ENCODE measurements around the gene TMEM132C. TPM values are rescaled to one million over a fixed set of nuclear protein-coding genes. Genes with fewer than 3 reads are reported as not detected.
A peak's percentile ranks its signal among the peaks of the same experiment; 100 is the strongest.

TMEM132C gene
- total RNA-seq, 1 experiment from 2014 or later = 0.06 TPM

DNA sequence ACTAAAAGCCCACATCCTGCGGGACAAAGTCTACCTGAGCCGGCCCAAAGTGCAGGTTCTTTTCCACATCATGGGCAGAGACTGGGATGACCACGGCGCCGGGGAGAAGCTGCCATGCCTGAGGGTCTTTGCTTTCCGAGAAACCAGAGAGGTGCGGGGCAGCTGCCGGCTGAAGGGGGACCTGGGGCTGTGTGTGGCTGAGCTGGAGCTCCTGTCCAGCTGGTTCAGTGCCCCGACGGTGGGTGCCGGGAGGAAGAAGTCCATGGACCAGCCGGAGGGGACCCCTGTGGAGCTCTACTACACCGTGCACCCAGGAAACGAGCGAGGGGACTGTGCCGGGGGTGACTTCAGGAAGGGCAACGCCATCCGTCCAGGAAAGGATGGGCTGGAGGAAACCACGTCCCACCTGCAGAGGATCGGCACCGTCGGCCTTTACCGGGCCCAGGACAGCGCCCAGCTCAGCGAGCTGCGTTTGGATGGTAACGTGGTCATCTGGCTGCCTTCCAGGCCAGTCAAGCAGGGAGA, 148.1 kb downstream of the TMEM132C start:
- no peak for DNase-seq (ENCODE audit: low spot score)

GRCh38 chr12:128418944-128419343, 152.0 kb downstream of the TMEM132C start:
- DNase-seq (ENCODE audit: low spot score) = no peak

DNA sequence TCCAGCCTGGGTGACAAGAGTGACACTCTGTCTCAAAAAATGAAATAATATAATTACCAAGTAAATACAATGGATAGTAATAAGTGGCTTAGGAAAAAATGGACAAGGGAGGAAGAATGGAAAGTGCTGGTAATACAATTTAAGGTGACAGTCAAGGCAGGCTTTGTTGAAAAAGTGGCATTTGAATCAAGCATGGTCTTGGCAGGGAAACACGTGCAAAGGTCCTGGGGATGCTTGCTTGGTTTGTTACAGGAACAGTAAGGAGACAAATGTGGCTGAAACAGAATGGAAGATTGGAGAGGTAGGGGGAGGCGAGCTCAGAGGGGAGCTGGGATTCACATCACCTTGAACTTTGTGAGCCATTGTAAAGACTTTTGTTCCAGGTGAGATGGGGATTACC, 153.2 kb downstream of the TMEM132C start:
- DNase-seq (ENCODE audit: low spot score) = no peak

GRCh38 chr12:128421375-128421774, 154.4 kb downstream of the TMEM132C start:
- DNase-seq (ENCODE audit: low spot score) = no peak

- DNase-seq (ENCODE audit: low spot score) = no peak
Observed at GRCh38 chr12:128423205-128423604, 156.2 kb downstream of the TMEM132C start.

- no peak for DNase-seq (ENCODE audit: low spot score)
Observed at GRCh38 chr12:128424931-128425431, 158.0 kb downstream of the TMEM132C start.

GRCh38 chr12:128425666-128426331, 158.8 kb downstream of the TMEM132C start:
- DNase-seq (ENCODE audit: low spot score) = no peak

DNA sequence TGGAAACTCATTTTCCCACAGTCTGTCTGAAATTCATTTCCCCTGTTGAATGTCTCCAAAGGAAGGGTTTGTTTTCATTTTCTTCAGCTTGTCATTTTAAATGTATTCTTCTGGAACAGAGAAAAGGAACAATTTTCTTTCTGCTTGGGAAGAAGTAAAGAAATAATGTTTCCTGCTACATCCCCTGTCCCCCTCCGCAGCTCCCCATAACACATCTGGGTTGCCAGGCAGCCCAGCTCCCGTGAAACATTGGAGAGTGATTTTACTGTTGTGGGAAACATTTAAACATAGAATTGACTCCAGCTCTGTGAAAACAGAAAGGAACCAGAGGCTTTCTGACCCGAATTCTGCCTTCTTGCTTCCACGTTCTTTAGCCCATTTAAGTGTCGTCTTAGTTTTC, 159.5 kb downstream of the TMEM132C start:
- no peak for DNase-seq (ENCODE audit: low spot score)

- no peak for DNase-seq (ENCODE audit: low spot score)
Observed at GRCh38 chr12:128439796-128440195, 172.8 kb downstream of the TMEM132C start.

DNA sequence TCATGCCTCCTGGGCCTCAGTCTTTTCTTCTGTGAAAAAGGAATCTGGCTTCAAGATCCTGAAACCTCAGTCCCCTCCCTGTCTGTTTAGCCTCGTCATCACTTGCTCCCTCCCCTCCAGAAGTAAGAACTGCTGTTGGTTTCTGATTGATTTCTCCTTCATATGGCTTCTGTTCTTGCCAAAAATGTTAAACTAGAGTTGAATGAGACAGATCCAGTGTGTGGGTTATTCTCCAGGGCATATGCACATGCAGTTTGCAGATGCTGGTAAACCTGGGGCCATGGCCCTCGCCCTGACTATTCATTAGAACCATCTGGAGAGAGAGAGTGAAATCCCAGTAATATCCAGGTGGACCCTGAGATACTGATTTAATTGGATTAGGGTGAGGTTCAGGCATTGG, 175.1 kb downstream of the TMEM132C start:
- no peak for DNase-seq (ENCODE audit: low spot score)

GRCh38 chr12:128444598-128444997, 177.6 kb downstream of the TMEM132C start:
- no peak for DNase-seq (ENCODE audit: low spot score)

GRCh38 chr12:128445415-128446127, 178.6 kb downstream of the TMEM132C start:
- no peak for DNase-seq (ENCODE audit: low spot score)

DNA sequence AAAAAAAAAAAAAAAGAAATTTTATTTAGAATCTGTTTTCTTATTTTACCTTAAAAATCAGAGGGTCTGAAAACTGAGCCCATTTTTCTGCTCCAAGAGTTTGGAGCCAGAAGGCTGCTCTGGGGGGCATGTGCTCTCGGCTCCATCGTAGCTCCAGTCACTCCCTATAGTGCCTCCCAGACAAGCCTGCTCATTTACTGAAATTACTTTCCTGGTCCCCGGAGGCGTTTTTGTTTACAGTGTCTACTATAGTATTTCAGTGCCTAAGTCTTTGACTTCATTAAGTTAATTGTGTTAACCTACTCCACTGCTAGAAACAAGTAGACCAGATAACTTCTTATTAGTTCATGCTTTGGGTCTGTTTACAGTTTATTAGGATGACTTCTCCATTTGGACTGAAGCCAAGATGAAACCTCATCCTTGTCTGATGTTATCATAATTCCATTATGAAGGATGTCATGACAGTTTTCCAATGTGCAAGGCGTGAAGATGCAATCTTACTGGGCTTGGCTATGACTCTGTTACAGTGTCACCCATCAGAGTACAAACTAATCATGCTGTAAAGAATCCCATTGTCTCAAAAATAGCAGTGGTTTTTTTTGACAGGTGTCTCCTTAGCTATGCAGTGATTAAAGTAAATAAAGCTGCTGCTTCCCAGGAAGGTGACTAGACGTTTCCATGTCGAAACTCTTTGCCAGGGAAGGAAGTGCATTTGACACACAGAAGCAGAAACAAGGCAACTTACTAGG, 182.3 kb downstream of the TMEM132C start:
- no peak for DNase-seq (ENCODE audit: low spot score)

DNA sequence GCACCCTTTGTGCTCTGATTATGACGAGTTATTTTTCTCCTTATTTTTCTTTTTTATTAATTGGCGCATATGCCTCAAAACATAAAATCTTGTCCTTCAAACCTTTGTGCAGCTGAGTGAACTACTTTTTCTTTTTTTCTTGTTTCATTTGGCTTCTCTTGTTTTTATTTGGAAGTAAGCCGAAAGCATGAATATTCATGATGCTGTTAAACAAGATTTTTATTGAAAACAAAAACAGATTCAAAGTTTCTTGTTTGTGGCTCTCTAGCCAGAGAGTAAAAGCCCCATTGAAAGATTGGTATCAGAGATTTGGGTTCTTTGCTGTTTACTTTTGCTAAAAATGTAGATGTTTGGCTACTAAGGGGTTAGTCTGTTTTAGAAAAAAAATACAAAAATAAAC, 183.8 kb downstream of the TMEM132C start:
- no peak for DNase-seq (ENCODE audit: low spot score)

DNA sequence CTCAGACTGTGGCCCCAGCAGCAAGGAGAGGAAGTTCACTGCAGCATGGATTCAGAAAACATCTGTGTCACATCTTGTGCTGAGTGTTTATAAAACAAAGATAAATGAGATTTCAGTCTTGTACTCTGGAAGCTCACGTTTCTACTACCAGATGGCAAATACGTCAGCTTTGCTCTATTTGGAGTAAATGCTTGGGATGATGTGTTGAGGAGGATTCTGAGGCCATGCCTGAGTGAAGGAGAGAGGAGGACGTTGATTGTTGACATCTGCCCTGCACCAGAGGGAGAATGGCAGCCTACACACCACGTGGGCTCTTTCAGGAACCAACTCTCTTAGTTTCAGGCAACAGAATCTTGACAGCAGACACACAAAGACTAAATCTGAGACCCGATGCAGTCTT, 188.9 kb downstream of the TMEM132C start:
- no peak for DNase-seq (ENCODE audit: low spot score)

GRCh38 chr12:128456922-128457321, 190.0 kb downstream of the TMEM132C start:
- DNase-seq (ENCODE audit: low spot score) = no peak

DNA sequence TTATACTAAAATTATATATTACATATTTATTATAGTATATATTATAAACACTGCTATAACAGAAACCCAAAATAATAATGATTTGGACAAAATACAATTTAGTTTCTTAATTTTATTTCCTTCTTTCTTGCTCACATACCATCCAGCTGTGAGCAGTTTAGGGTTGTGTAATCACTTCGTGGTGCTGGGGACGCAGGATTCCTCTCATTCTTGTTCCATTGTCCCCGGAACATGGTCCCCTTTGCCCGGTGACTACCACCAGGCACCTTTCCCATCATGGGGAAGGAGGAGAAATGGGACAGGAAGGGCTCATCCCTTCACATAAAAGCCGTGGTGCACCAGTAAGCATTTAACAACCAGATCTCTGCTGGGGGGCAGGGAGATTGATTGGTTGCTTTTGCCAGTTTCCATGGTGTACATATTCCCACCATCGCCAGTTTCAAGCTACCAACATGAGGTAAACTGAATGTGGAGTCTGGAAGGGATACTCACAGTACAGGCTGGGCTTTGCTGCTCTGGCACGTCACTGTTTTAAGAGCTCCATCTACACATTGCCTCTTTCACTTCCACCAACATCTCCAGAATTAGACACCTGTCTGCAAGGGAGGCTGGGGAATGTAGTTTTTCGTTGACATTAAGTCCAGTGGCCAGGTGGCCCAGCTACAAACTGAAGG, 191.5 kb downstream of the TMEM132C start:
- no peak for DNase-seq (ENCODE audit: low spot score)

- DNase-seq (ENCODE audit: low spot score) = no peak
Observed at GRCh38 chr12:128459067-128459466, 192.1 kb downstream of the TMEM132C start.

DNA sequence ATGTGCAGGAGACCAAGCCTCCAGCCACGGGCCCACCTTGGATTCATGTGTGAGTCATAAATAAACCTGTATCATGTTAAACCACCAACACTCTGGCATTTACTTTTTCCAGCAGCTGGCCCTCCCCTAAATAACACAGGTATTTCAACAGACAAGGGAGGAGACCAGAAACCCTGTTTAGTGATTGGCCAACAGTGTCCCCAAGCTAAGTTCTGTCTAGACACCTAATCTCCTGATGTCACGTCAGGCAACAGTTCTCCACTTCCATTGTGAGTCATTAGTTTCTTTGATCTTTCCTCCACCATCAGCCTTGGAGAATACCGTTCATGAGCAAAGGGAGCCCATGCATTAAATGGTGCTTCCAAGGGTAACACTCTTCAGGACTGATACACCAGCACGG, 196.9 kb downstream of the TMEM132C start:
- DNase-seq (ENCODE audit: low spot score) = peak; percentile 9

- no peak for DNase-seq (ENCODE audit: low spot score)
Observed at GRCh38 chr12:128467882-128468281, 200.9 kb downstream of the TMEM132C start.

GRCh38 chr12:128468926-128469325, 202.0 kb downstream of the TMEM132C start:
- DNase-seq (ENCODE audit: low spot score) = no peak

DNA sequence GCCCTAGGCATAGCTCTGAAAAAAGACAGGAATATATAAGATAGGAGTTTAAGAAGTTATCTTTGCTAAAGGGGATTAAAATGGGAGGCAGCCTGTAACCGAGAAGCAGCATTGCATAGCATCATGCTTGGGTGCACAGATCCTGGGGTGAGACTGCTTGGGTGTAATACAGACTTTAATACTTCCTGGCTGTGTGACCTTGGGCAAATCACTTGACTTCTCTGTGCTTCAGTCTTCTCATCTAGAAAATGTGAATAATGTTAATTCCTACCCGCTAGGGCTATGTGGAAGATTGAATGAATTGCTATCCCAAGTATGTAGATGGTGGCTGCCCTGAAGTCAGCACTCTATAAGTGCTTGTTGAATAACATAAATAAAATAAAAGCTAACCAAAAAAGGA, 204.5 kb downstream of the TMEM132C start:
- DNase-seq (ENCODE audit: low spot score) = no peak

All from H4 (cell line).